K562 (cell line): ENCODE data around the gene LY6G5B. TPM values are rescaled to one million over a fixed set of nuclear protein-coding genes. Genes with fewer than 3 reads are reported as not detected.

Experiments
- ATAC-seq: fragments of 200-7000 bp; cut with Tn5 transposase; 3 replicates; pipeline ENCODE4 v1.9.1; 2020; ENCODE audit warnings: moderate library complexity
- BruUV-seq: library from RNA; stranded (reverse); fragments of 400-500 nt; replicated peaks from 2 replicates; lab custom pipeline; 2021; lab: Mats Ljungman, UMichigan
- CTCF ChIA-PET: fragments of 300-600 bp; formaldehyde crosslinking; extraction: SDS; loops from one replicate; lab custom pipeline; 2021; ENCODE audit warnings: low intra/inter-chr PET ratio; lab: Yijun Ruan, JAX
- POLR2A ChIA-PET: fragments of 300-600, 350-650 bp; sonication (Branson Sonifier 250); formaldehyde crosslinking; extraction: SDS; loops from one replicate; lab custom pipeline; 2021; ENCODE audit warnings: antibody characterized with exemption, inconsistent platforms; lab: Yijun Ruan, JAX
- DNase-seq, 4 experiments: peaks; one replicate each; pipeline versions ENCODE4 v3.0.0 to v3.0.0-alpha.2; 2011 to 2018; ENCODE audit warnings: low spot score in 3 of 4, mixed read lengths in 3 of 4; ENCODE audit errors: extremely low read depth in 1 of 4
- FAIRE-seq: peaks from 2 replicates; lab custom pipeline; 2011; peaks lifted over from hg19 to GRCh38; lab: Jason Lieb, UNC
- H2AFZ ChIP-seq: 2 replicates; pipeline ENCODE4 v1.6.0; 2011; ENCODE audit warnings: low read depth, low read length, control low read depth, inconsistent platforms
- H3K27ac ChIP-seq: fragments of 200-600 bp; 3 replicates; pipeline ENCODE4 v1.8.0; 2011; ENCODE audit warnings: low read depth, mild to moderate bottlenecking, control low read depth, inconsistent platforms, low read length, moderate library complexity, mixed read lengths; ENCODE audit errors: extremely low read depth
- H3K27me3 ChIP-seq, 2 experiments: fragments of 300-600 bp in 1 of 2; 2 replicates in 1 of 2; 3 replicates in 1 of 2; pipeline versions ENCODE4 v1.6.0 to v1.8.0; 2011; ENCODE audit warnings: inconsistent platforms in 2 of 2, low read length in 2 of 2, mild to moderate bottlenecking in 1 of 2, mixed read lengths in 1 of 2, moderate library complexity in 1 of 2; ENCODE audit not compliant: control insufficient read depth in 2 of 2, insufficient read depth in 2 of 2
- H3K36me3 ChIP-seq: fragments of 300-600 bp; 3 replicates; pipeline ENCODE4 v1.8.0; 2011; ENCODE audit warnings: mild to moderate bottlenecking, low read length, inconsistent platforms; ENCODE audit not compliant: control insufficient read depth, insufficient read depth
- H3K4me1 ChIP-seq, 2 experiments: fragments of 200-600 bp in 1 of 2; replicated peaks in 1 of 2; 2 replicates in 1 of 2; 3 replicates in 1 of 2; pipeline versions ENCODE4 v1.5.1 to v1.8.0; 2011; ENCODE audit warnings: inconsistent platforms in 2 of 2, low read length in 2 of 2, mild to moderate bottlenecking in 1 of 2, mixed read lengths in 1 of 2, moderate library complexity in 1 of 2; ENCODE audit not compliant: control insufficient read depth in 2 of 2, insufficient read depth in 2 of 2
- H3K4me2 ChIP-seq: 2 replicates; pipeline ENCODE4 v1.6.1; 2011; ENCODE audit warnings: low read length, control low read depth, inconsistent platforms, mixed read lengths; ENCODE audit not compliant: insufficient read depth
- H3K4me3 ChIP-seq: fragments of 200-600 bp; sonication (generic), shearing (Covaris generic); 2 replicates; pipeline ENCODE4 v1.5.1; 2016; ENCODE audit warnings: control low read depth, inconsistent platforms
- H3K79me2 ChIP-seq: fragments of 200-600 bp; 3 replicates; pipeline ENCODE4 v1.8.0; 2011; ENCODE audit warnings: low read length, inconsistent platforms; ENCODE audit not compliant: control insufficient read depth, insufficient read depth
- H3K9ac ChIP-seq, 2 experiments: 2 replicates each; pipeline versions ENCODE4 v1.6.0 to v1.6.1; 2011; ENCODE audit warnings: low read depth in 2 of 2, low read length in 2 of 2, control low read depth in 1 of 2, inconsistent platforms in 1 of 2, mild to moderate bottlenecking in 1 of 2, mixed read lengths in 1 of 2; ENCODE audit not compliant: insufficient read depth in 1 of 2
- H3K9me1 ChIP-seq: one replicate; pipeline ENCODE4 v1.6.0; 2011; ENCODE audit warnings: inconsistent platforms, mild to moderate bottlenecking, low read length, moderate library complexity; ENCODE audit not compliant: control insufficient read depth, insufficient read depth
- H3K9me3 ChIP-seq: replicated peaks from 2 replicates; pipeline ENCODE4 v1.5.1; 2011; ENCODE audit warnings: low read depth, low read length, inconsistent platforms; ENCODE audit not compliant: control insufficient read depth, insufficient read depth
- H4K20me1 ChIP-seq: replicated peaks from 2 replicates; pipeline ENCODE4 v1.6.1; 2011; ENCODE audit warnings: low read length, inconsistent platforms, mixed read lengths; ENCODE audit not compliant: control insufficient read depth, insufficient read depth
- BACH1 ChIP-seq: fragments of 200-800 bp; sonication (Bioruptor generic); IDR thresholded peaks from 2 replicates; pipeline ENCODE4 v1.6.1; 2016; ENCODE audit warnings: missing genetic modification characterization, missing compliant biosample characterization
- BHLHE40 ChIP-seq: IDR thresholded peaks from 2 replicates; pipeline ENCODE4 v1.6.1; 2011; ENCODE audit warnings: low read length, improper control_type of control experiment
- CBX2 ChIP-seq: fragments of 200-600 bp; sonication (generic); IDR thresholded peaks from one replicate; pipeline ENCODE4 v1.6.1; 2012; ENCODE audit warnings: mild to moderate bottlenecking, low read length, inconsistent platforms; ENCODE audit not compliant: insufficient read depth, poor library complexity, severe bottlenecking
- DACH1 ChIP-seq: fragments of 450-650 bp; IDR thresholded peaks from 2 replicates; pipeline ENCODE4 v1.6.1; 2018; ENCODE audit not compliant: partially characterized antibody
- DNMT1 ChIP-seq: fragments of 450-650 bp; IDR thresholded peaks from 2 replicates; pipeline ENCODE4 v1.6.1; 2016; ENCODE audit warnings: antibody characterized with exemption, mild to moderate bottlenecking
- KDM5B ChIP-seq: fragments of 200-600 bp; sonication (generic); IDR thresholded peaks from 2 replicates; pipeline ENCODE4 v1.6.1; 2012; ENCODE audit warnings: low read depth, mild to moderate bottlenecking, moderate library complexity, low read length, control low read depth, inconsistent platforms; ENCODE audit not compliant: insufficient replicate concordance
- LCOR ChIP-seq: sonication (generic); formaldehyde crosslinking; IDR thresholded peaks from 2 replicates; pipeline ENCODE4 v1.8.0; 2022; ENCODE audit warnings: mild to moderate bottlenecking, missing genetic modification reagents
- MCM2 ChIP-seq: fragments of 450-650 bp; IDR thresholded peaks from 2 replicates; pipeline ENCODE4 v1.6.1; 2017; ENCODE audit warnings: low read depth, mild to moderate bottlenecking
- NR2C2 ChIP-seq, 2 experiments: fragments of 200-800 bp in 1 of 2; sonication (Bioruptor generic) in 1 of 2; sonication (generic) in 1 of 2; formaldehyde crosslinking in 1 of 2; IDR thresholded peaks; 2 replicates each; pipeline versions ENCODE4 v1.6.1 to v1.8.0; 2016 to 2022; ENCODE audit warnings: mild to moderate bottlenecking in 1 of 2, missing compliant biosample characterization in 1 of 2, missing genetic modification characterization in 1 of 2, missing genetic modification reagents in 1 of 2
- RBM39 ChIP-seq: fragments of 200-400 bp; formaldehyde crosslinking; optimal IDR thresholded peaks from 2 replicates; pipeline ENCODE3; 2018; ENCODE audit warnings: low read depth, low read length
- SMAD3 ChIP-seq: fragments of 450-650 bp; formaldehyde crosslinking; conservative IDR thresholded peaks from 2 replicates; pipeline ENCODE4 v1.4.0; 2020; ENCODE audit warnings: mild to moderate bottlenecking
- SNRNP70 ChIP-seq: fragments of 200-400 bp; formaldehyde crosslinking; optimal IDR thresholded peaks from 2 replicates; pipeline ENCODE3; 2017; ENCODE audit warnings: low read depth, low read length
- TCF7 ChIP-seq: sonication (generic); IDR thresholded peaks from 2 replicates; pipeline ENCODE4 v1.6.1; 2016; ENCODE audit warnings: antibody characterized with exemption, borderline replicate concordance
- ZNF133 ChIP-seq: fragments of 250-450 bp; sonication (Bioruptor Pico); IDR thresholded peaks from 2 replicates; pipeline ENCODE4 v1.4.0; 2020; ENCODE audit warnings: mild to moderate bottlenecking
- ZNF140 ChIP-seq: fragments of 250-450 bp; sonication (Bioruptor Pico); IDR thresholded peaks from 2 replicates; pipeline ENCODE4 v1.8.0; 2021; ENCODE audit warnings: moderate library complexity, mild to moderate bottlenecking, inconsistent platforms
- ZNF354B ChIP-seq: fragments of 250-450 bp; sonication (Bioruptor Pico); IDR thresholded peaks from 2 replicates; pipeline ENCODE4 v1.4.0; 2020
- WGBS: fragments of 100-300 bp; shearing (Covaris generic); methylation state at CpG from one replicate; pipeline ENCODE4 v1.1.6; 2016; ENCODE audit warnings: low coverage, mixed read lengths; ENCODE audit not compliant: insufficient coverage; ENCODE audit errors: missing lambda C conversion rate; 5-methylcytosine and 5-hydroxymethylcytosine counted together
- in situ Hi-C: fragments of 300-500 bp; cut with MboI; formaldehyde crosslinking; loops from 4 replicates; pipeline ENCODE4 v1.15.0; 2018; ENCODE audit warnings: inconsistent platforms, mixed read lengths
- intact Hi-C: fragments of 100-400 bp; cut with micrococcal nuclease; formaldehyde crosslinking; loops from 2 replicates; pipeline ENCODE4 v1.14.2; 2022
- polyA plus RNA-seq, 8 experiments: library from polyadenylated mRNA; depleted of rRNA in 4 of 8; stranded (reverse) in 5 of 8; unstranded in 3 of 8; fragments of >200 nt; fragmentation: Nextera tagmentation in 2 of 8; fragmentation: Illumina TruSeq in 1 of 8; extraction: Ambion mirVana in 2 of 8; extraction: Trizol in 1 of 8; gene quantifications; 2 replicates each; pipeline versions ENCODE4 v1.2.1 to v1.2.3, GENCODE V29; 2011 to 2014; ENCODE audit warnings: inconsistent platforms in 1 of 8, missing spikeins in 1 of 8
- total RNA-seq, 7 experiments: library from RNA; depleted of rRNA in 6 of 7; stranded (reverse); fragments of >200 nt in 6 of 7; fragmentation: Illumina TruSeq in 2 of 7; extraction: Trizol in 2 of 7; gene quantifications; 2 replicates each; pipeline versions ENCODE4 v1.2.1 to v1.2.3, GENCODE V29; 2011 to 2021; ENCODE audit warnings: low replicate concordance in 1 of 7
- TF ChIP-seq, protein P1 (sequence below): sonication (generic); formaldehyde crosslinking; IDR thresholded peaks from 2 replicates; pipeline ENCODE4 v1.4.0; 2020; ENCODE audit warnings: mild to moderate bottlenecking, missing genetic modification reagents
- TF ChIP-seq, protein P2 (sequence below): sonication (generic); formaldehyde crosslinking; IDR thresholded peaks from 2 replicates; pipeline ENCODE4 v1.8.0; 2022; ENCODE audit warnings: mild to moderate bottlenecking, missing genetic modification reagents

LY6G5B gene
- total and polyA plus RNA-seq, 9 of the 15 experiments (the other 6 are each of a cell fraction or from before 2014, with no cell fraction given): 6.0 to 27.0 (median 7.5) TPM

DNA sequence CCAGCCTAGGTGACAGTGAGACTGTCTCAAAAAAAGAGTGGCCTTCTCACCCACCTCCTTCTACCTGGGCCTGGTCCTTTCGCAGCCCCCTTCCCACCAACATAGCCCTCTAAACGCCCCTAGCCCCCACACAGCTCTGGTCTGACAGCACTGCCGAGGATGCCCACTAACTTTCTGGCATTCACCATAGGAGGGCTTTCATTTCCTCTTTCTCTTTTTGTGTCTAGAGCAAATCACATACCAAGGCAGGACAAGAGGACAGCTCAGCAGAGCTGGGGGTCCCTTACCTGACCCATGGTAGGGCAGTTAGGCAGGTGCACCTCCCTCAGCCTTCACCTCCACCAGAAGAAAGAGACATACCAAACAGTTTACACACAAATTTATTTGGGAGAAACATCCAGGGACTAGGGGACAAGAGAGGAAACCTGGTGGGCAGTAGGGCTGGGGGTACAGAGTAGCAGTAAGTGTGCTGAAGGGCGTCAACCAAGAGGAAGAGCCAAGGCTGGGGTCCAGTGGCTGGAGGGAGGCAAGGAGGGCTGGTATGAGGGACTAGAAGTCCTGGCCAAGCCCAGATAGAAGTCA, 6.6 kb downstream of the LY6G5B start:
- POLR2A ChIA-PET: interaction anchor here (0.5 to 2.1 kb wide), 14 partner anchors 8 to 158 kb away, joined by 3 to 15 read pairs (median 6); partner anchors contain the start of genes C6orf47, CSNK2B and GPANK1
- peak; percentile 2; the same call in 2 of the 3 replicates for ATAC-seq
- H3K36me3 ChIP-seq: peaks cover 26% of the 10 kb centered on the region
- no peak for FAIRE-seq
- CTCF ChIA-PET: interaction anchor here (0.5 kb wide), 1 partner anchor 11 kb away, joined by 5 read pairs; the partner anchor contains the start of gene CSNK2B
- peak overlapping the region; percentile 79 for H2AFZ ChIP-seq
- peaks cover 9 to 11% of the 10 kb centered on the region in 2 experiments for H3K4me1 ChIP-seq
- peak overlapping the region; percentile 39; the same call in 1 of the 2 replicates for H3K4me2 ChIP-seq
- no peak overlapping the region for H3K4me3 ChIP-seq
- no peaks in the 10 kb centered on the region for H3K9me1 ChIP-seq
- H3K27me3 ChIP-seq: no peaks in the 10 kb centered on the region
- no peak for DNase-seq
- peak overlapping the region; percentile 16 to 70; a peak in 2 of 4 replicates for H3K9ac ChIP-seq
- BruUV-seq: no TSS peak
- no peaks in the 10 kb centered on the region for H3K79me2 ChIP-seq
- H3K9me3 ChIP-seq: no peaks in the 10 kb centered on the region
- in situ Hi-C loops: no loop called here
- no peak overlapping the region for H3K27ac ChIP-seq
- H4K20me1 ChIP-seq: no peaks in the 10 kb centered on the region
- intact Hi-C loops: no loop called here
- WGBS: 38% methylated on average over 4 of the region's 4 CpGs
- TF ChIP-seq, protein P1, sequence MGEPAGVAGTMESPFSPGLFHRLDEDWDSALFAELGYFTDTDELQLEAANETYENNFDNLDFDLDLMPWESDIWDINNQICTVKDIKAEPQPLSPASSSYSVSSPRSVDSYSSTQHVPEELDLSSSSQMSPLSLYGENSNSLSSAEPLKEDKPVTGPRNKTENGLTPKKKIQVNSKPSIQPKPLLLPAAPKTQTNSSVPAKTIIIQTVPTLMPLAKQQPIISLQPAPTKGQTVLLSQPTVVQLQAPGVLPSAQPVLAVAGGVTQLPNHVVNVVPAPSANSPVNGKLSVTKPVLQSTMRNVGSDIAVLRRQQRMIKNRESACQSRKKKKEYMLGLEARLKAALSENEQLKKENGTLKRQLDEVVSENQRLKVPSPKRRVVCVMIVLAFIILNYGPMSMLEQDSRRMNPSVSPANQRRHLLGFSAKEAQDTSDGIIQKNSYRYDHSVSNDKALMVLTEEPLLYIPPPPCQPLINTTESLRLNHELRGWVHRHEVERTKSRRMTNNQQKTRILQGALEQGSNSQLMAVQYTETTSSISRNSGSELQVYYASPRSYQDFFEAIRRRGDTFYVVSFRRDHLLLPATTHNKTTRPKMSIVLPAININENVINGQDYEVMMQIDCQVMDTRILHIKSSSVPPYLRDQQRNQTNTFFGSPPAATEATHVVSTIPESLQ (CRISPR knock-in tag): 0 out of 2 replicates have a peak, but pooled peaks have one; percentile 73
- peak; percentile 45; the same call in 1 of the 2 replicates for TF ChIP-seq NR2C2 (CRISPR knock-in tag; IDR thresholded peaks at IDR 0.05)
- TF ChIP-seq NR2C2 (tag; IDR thresholded peaks at IDR 0.05): no peak
- 0 out of 2 replicates have a peak, but pooled peaks have one; percentile 3 for TF ChIP-seq LCOR (CRISPR knock-in tag)
- TF ChIP-seq RBM39: peak; percentile 20
- TF ChIP-seq SMAD3 (CRISPR knock-in tag): no peak
- no peak for TF ChIP-seq DACH1
- no peak for TF ChIP-seq CBX2
- no peak for TF ChIP-seq BACH1 (tag)
- TF ChIP-seq ZNF133: no peak
- TF ChIP-seq KDM5B: peak; percentile 20
- TF ChIP-seq, protein P2, sequence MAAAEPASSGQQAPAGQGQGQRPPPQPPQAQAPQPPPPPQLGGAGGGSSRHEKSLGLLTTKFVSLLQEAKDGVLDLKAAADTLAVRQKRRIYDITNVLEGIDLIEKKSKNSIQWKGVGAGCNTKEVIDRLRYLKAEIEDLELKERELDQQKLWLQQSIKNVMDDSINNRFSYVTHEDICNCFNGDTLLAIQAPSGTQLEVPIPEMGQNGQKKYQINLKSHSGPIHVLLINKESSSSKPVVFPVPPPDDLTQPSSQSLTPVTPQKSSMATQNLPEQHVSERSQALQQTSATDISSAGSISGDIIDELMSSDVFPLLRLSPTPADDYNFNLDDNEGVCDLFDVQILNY: 0 out of 2 replicates have a peak, but pooled peaks have one; percentile 29
- 0 out of 2 replicates have a peak, but pooled peaks have one; percentile 26 for TF ChIP-seq BHLHE40
- TF ChIP-seq MCM2: 0 out of 2 replicates have a peak, but pooled peaks have one; percentile 35
- no peak for TF ChIP-seq ZNF354B
- no peak for TF ChIP-seq TCF7
- TF ChIP-seq ZNF140 (CRISPR knock-in tag): no peak
- TF ChIP-seq DNMT1: 0 out of 2 replicates have a peak, but pooled peaks have one; percentile 83
- peak; percentile 40 for TF ChIP-seq SNRNP70
